Measurements from ENCODE around the gene FDX1. TPM values are rescaled to one million over a fixed set of nuclear protein-coding genes. Genes with fewer than 3 reads are reported as not detected.
A peak's percentile ranks its signal among the peaks of the same experiment; 100 is the strongest.

The FDX1 gene
- total RNA-seq, 4 donors from 2014 or later = 10.7 to 20.9 (median 11.9) TPM

- DNase-seq (ENCODE audit: low spot score) = no peak
- TF ChIP-seq CTCF (IDR thresholded peaks at IDR 0.05) = no peak
Measured at GRCh38 chr11:110507328-110507727, 77.6 kb downstream of the FDX1 start.

GRCh38 chr11:110508786-110509185 lies 79.0 kb downstream of the FDX1 start:
- no peak for TF ChIP-seq CTCF (IDR thresholded peaks at IDR 0.05)
- DNase-seq (ENCODE audit: low spot score) = no peak
- no peak for ATAC-seq (ENCODE audit: low FRiP score)

More at GRCh38 chr11:110507328-110507727, 77.6 kb downstream of the FDX1 start:
- ATAC-seq (ENCODE audit: low FRiP score) = no peak

- ATAC-seq (ENCODE audit: low FRiP score) (no peak), DNase-seq (ENCODE audit: low spot score) (no peak)
- TF ChIP-seq CTCF (IDR thresholded peaks at IDR 0.05) = no peak
Measured at GRCh38 chr11:110509472-110509871, 79.7 kb downstream of the FDX1 start.

GRCh38 chr11:110512026-110512425 lies 82.3 kb downstream of the FDX1 start:
- DNase-seq (ENCODE audit: low spot score) = no peak
- TF ChIP-seq CTCF (IDR thresholded peaks at IDR 0.05) = no peak

GRCh38 chr11:110513259-110513801 lies 83.6 kb downstream of the FDX1 start:
- DNase-seq (ENCODE audit: low spot score) = no peak
- ATAC-seq (ENCODE audit: low FRiP score) = peak; percentile 73
- TF ChIP-seq CTCF (IDR thresholded peaks at IDR 0.05) = no peak

More at GRCh38 chr11:110512026-110512425, 82.3 kb downstream of the FDX1 start:
- ATAC-seq (ENCODE audit: low FRiP score) = no peak

GRCh38 chr11:110513846-110514437 lies 84.2 kb downstream of the FDX1 start:
- no peak for TF ChIP-seq CTCF (IDR thresholded peaks at IDR 0.05)
- no peak for DNase-seq (ENCODE audit: low spot score)
- ATAC-seq (ENCODE audit: low FRiP score) = no peak

Other genes starting within 250 kb of the FDX1 start
- gene RDX, start 133.3 kb upstream of the FDX1 start, total RNA-seq = 100 to 1,000 TPM in 1 of 4 donors, 10 to 100 TPM in 3; 58.7 to 135 (median 91.6) TPM

Data from omental fat pad (tissue), 4 donors.